ENCODE data around the gene SRRM4. TPM values are rescaled to one million over a fixed set of nuclear protein-coding genes. Genes with fewer than 3 reads are reported as not detected.
A peak's percentile ranks its signal among the peaks of the same experiment; 100 is the strongest.

The SRRM4 gene
- total and polyA plus RNA-seq, 12 donors = 0.11 to 4.3 (median 0.67) TPM; not detected in 3

- Histone ChIP-seq H3K36me3 (replicated peaks in 1 of 2) (no peaks in the 10 kb centered on the region), H3K4me1 (replicated peaks in 1 of 2) (no peaks in the 10 kb centered on the region), H3K4me3 (no peak overlapping the region), H3K9me3 (replicated peaks in 1 of 3) (no peaks in the 10 kb centered on the region), H3K27me3 (peaks cover 6% of the 10 kb centered on the region), H3K27ac (no peak overlapping the region)
- DNase-seq = no peak
- intact Hi-C loops (cut with DNase I) = loop anchor here in 1 of 2 donors (10.0 kb wide), 1 partner anchor 572 kb away; no protein-coding TSS in a partner anchor
- TF ChIP-seq CTCF (IDR thresholded peaks at IDR 0.05) (no peak), POLR2A (IDR thresholded peaks at IDR 0.05) (no peak)
- 81 to 93% (median 82%) methylated on average over 2 of the region's 2 CpGs for WGBS, 4 donors
Observed at GRCh38 chr12:118972982-118973381, 8.4 kb upstream of the SRRM4 start.

- H3K27ac ChIP-seq = no peak overlapping the region
- H3K27me3 ChIP-seq = peaks cover 30% of the 10 kb centered on the region
- no peaks in the 10 kb centered on the region for H3K36me3 ChIP-seq (replicated peaks in 1 of 2)
- DNase-seq = peak; percentile 21 to 81 (median 46)
- H3K4me3 ChIP-seq = no peak overlapping the region
- H3K4me1 ChIP-seq (replicated peaks in 1 of 2) = no peaks in the 10 kb centered on the region
- intact Hi-C loops (cut with DNase I) = loop anchor here in 1 of 2 donors (10.0 kb wide), 1 partner anchor 565 kb away; no protein-coding TSS in a partner anchor
- peak; percentile 45 to 69 (median 60) for TF ChIP-seq CTCF (IDR thresholded peaks at IDR 0.05)
- TF ChIP-seq POLR2A (IDR thresholded peaks at IDR 0.05) = no peak
- 2 to 5% (median 2%) methylated on average over 13 to 17 of the region's 17 CpGs for WGBS, 4 donors
- H3K9me3 ChIP-seq (replicated peaks in 1 of 3) = no peaks in the 10 kb centered on the region
Observed at GRCh38 chr12:118979763-118980406, 1.5 kb upstream of the SRRM4 start.

GRCh38 chr12:118980407-118981014 lies 830 bp upstream of the SRRM4 start:
- intact Hi-C loops (cut with DNase I) = no loop called here
- H3K4me3 ChIP-seq = no peak overlapping the region

More at GRCh38 chr12:118980407-118981014, 830 bp upstream of the SRRM4 start:
- DNase-seq = peak in 1 of 7 donors; percentile 55
- no peaks in the 10 kb centered on the region for H3K36me3 ChIP-seq (replicated peaks in 1 of 2)
- H3K27ac ChIP-seq = peak overlapping the region in 1 of 5 donors; percentile 21
- H3K9me3 ChIP-seq (replicated peaks in 1 of 3) = no peaks in the 10 kb centered on the region
- no peaks in the 10 kb centered on the region for H3K4me1 ChIP-seq (replicated peaks in 1 of 2)
- H3K27me3 ChIP-seq = peaks cover 30% of the 10 kb centered on the region
- 0 to 1% (median 1%) methylated on average over 15 to 29 of the region's 29 CpGs for WGBS, 4 donors
- TF ChIP-seq POLR2A (IDR thresholded peaks at IDR 0.05) = no peak
- no peak for TF ChIP-seq CTCF (IDR thresholded peaks at IDR 0.05)
